Measurements from ENCODE around the gene ST7L.
"Not testable (repeated sequence)": the region's sequence is repeated elsewhere in the genome, so short reads cannot be mapped to it uniquely, and the experiment has no call there.

Gene ST7L

GRCh38 chr1:112492076-112492475, 126.9 kb downstream of the ST7L start:
- DNase-seq (ENCODE audit: low spot score) = no peak

- DNase-seq (ENCODE audit: low spot score) = no peak
These were observed 130.8 kb downstream of the ST7L start for GRCh38 chr1:112488141-112488540.

GRCh38 chr1:112487686-112488085, 131.3 kb downstream of the ST7L start:
- DNase-seq (ENCODE audit: low spot score) = not testable (repeated sequence)

GRCh38 chr1:112486063-112486462, 132.9 kb downstream of the ST7L start:
- DNase-seq (ENCODE audit: low spot score) = not testable (repeated sequence)

- DNase-seq (ENCODE audit: low spot score) = no peak
These were observed 140.6 kb downstream of the ST7L start for GRCh38 chr1:112478314-112478713.

- no peak for DNase-seq (ENCODE audit: low spot score)
These were observed 141.4 kb downstream of the ST7L start for GRCh38 chr1:112477550-112477949.

Data from HuH-7.5 (cell line).